Measurements from ENCODE around the gene CHAT.

The CHAT gene

DNA sequence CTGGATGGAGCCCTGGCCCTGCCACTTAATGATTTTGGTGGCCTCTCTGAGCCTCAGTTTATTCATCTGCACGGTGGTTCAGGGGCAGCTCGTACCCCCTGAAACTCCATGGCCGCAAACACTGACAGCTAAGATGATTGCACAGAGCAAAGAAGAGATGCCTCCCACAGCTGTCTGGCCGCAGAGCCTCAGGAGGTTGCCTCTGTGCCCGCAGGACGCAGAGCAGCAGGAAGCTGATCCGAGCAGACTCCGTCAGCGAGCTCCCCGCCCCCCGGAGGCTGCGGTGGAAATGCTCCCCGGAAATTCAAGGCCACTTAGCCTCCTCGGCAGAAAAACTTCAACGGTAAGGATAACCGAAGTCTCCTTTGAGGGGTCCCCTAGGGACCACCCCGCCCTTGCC is 35.5 kb downstream of the CHAT start:
- H3K4me1 Mint-ChIP-seq = peaks cover 8% of the 10 kb centered on the region
- no peak overlapping the region for H3K27ac Mint-ChIP-seq (ENCODE audit: low read depth)
- H3K4me3 Mint-ChIP-seq = no peak overlapping the region
- DNase-seq (ENCODE audit: low spot score in 2 of 2) = no peak
- no peaks in the 10 kb centered on the region for H3K36me3 Mint-ChIP-seq (ENCODE audit: insufficient read depth)
- no peak for ATAC-seq (replicated peaks; ENCODE audit: extremely low read depth, poor library complexity, severe bottlenecking)
- no peaks in the 10 kb centered on the region for H3K9me3 Mint-ChIP-seq
- peaks cover 39% of the 10 kb centered on the region for H3K27me3 Mint-ChIP-seq

DNA sequence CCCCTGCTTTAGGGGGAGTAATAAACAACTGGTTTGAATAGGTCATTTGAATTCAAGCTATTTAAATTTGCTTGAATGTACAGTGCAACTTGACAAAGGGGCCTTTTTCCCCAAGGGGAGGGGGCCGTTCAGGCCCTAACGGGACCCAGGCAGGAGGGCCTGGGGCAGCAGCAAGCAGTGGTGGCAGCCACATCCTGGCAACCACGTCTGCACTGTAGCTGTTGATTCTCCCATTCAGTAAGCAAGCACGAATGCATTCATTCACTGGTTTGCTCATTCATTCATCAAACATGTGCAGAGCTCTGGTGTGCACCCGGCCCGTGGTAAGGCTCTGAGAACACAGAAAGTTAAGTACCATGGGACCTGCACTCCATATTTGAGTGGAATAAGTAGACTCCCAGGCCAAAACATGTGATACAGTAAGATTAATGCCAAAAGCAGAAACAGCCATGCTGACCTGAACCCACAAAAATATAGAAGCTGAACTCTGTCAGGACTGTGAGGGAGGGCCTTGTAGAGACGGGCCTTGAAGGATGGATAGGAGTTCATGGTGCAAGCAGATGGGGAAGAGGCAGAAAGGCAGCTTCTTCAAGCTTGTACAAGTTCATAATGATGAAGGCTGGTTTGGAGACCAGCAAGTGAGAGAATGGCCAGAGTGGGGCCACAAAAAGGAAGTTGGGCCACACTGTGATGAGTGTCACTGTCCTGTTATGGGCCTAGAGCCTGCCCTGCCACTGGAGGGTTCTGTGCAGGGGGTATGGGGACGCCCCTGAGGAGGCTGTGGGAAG is 36.3 kb downstream of the CHAT start:
- Mint-ChIP-seq H3K27ac (ENCODE audit: low read depth) (no peak overlapping the region), H3K9me3 (no peaks in the 10 kb centered on the region), H3K4me3 (no peak overlapping the region), H3K27me3 (peaks cover 30% of the 10 kb centered on the region), H3K4me1 (peaks cover 8% of the 10 kb centered on the region), H3K36me3 (ENCODE audit: insufficient read depth) (no peaks in the 10 kb centered on the region)
- DNase-seq (ENCODE audit: low spot score in 2 of 2) = no peak
- no peak for ATAC-seq (replicated peaks; ENCODE audit: extremely low read depth, poor library complexity, severe bottlenecking)

DNA sequence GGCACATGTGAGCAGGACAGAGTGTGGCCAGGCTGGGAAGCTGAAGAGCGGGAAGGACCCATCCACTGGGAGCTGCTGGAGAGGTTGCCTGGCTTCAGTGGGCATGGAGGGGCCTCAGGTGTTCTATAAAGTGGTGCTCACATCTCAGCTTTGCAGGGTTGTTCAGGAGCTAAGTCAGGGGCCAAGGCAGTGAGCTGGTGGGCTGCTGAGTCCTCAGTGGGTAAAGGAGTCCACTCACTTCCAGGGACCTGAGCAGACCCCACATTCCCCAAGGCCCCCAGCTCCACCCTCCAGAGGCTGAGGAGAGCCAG is 36.8 kb downstream of the CHAT start:
- Mint-ChIP-seq H3K36me3 (ENCODE audit: insufficient read depth) (no peaks in the 10 kb centered on the region), H3K27me3 (peaks cover 30% of the 10 kb centered on the region), H3K4me1 (peaks cover 8% of the 10 kb centered on the region), H3K27ac (ENCODE audit: low read depth) (no peak overlapping the region), H3K4me3 (no peak overlapping the region), H3K9me3 (no peaks in the 10 kb centered on the region)
- ATAC-seq (replicated peaks; ENCODE audit: extremely low read depth, poor library complexity, severe bottlenecking) = no peak
- no peak for DNase-seq (ENCODE audit: low spot score in 2 of 2)

DNA sequence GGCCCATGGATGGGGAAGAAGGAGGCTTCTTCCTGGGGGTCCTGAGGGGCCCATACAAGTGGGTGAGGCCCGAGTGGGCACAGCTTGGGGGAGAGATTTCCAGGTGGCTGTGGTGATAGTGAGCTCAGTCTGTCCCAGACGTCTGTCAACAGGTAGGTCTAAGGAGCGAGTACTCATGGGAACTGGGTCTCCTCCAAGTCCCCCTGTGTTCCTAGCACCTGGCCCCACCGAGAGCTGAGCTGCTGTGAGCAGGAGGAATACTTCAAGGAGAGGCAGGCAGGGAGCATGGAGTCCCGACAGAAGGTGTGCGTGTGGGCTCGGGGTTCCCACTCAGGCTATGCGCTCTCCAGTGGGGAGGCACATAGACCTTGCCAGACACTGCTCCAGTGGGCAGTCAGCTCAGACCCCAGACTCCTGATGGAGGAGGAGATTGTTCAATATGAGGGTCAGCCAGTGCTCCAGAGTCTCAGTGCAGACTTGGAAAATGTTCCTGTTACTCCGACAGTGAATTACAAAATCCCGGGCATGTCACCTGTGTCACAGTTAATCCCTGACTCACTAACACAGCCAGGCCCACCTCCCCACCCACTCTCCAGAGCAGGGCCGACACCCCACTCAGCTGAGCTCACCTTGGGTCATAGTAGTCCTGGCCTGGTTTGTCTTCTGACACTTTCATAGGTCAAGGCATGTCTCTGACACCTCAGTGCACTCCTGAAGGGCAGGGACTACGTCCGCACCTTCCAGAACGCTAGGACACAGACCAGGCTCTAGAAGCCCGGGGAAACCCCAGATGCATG is 37.4 kb downstream of the CHAT start:
- peaks cover 34% of the 10 kb centered on the region for H3K27me3 Mint-ChIP-seq
- DNase-seq (ENCODE audit: low spot score in 2 of 2) = no peak
- no peak for ATAC-seq (replicated peaks; ENCODE audit: extremely low read depth, poor library complexity, severe bottlenecking)
- no peak overlapping the region for H3K4me3 Mint-ChIP-seq
- peaks cover 8% of the 10 kb centered on the region for H3K4me1 Mint-ChIP-seq
- no peaks in the 10 kb centered on the region for H3K36me3 Mint-ChIP-seq (ENCODE audit: insufficient read depth)
- H3K9me3 Mint-ChIP-seq = peaks cover under 1% of the 10 kb centered on the region
- H3K27ac Mint-ChIP-seq (ENCODE audit: low read depth) = no peak overlapping the region

DNA sequence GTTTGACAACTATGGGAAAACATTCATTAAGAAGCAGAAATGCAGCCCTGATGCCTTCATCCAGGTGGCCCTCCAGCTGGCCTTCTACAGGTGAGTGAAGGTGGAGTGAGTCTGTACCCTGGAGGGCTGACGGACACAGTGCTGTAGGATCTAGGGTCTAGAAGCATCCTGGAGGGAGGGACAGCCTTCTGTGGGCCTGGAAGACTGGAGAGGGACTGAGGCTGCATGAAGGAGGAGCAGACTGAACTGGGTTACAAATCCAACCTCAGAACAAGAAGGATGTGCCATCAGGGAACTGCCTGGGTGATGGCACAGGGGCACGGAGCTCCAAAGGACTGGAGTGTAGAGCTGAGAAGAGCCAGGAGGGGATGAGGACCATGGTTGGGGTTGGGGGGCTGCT is 38.1 kb downstream of the CHAT start:
- Mint-ChIP-seq H3K36me3 (ENCODE audit: insufficient read depth) (no peaks in the 10 kb centered on the region), H3K27ac (ENCODE audit: low read depth) (no peak overlapping the region), H3K27me3 (peaks cover 41% of the 10 kb centered on the region), H3K4me3 (no peak overlapping the region), H3K4me1 (peaks cover 8% of the 10 kb centered on the region), H3K9me3 (peaks cover 7% of the 10 kb centered on the region)
- ATAC-seq (replicated peaks; ENCODE audit: extremely low read depth, poor library complexity, severe bottlenecking) (no peak), DNase-seq (ENCODE audit: low spot score in 2 of 2) (no peak)

DNA sequence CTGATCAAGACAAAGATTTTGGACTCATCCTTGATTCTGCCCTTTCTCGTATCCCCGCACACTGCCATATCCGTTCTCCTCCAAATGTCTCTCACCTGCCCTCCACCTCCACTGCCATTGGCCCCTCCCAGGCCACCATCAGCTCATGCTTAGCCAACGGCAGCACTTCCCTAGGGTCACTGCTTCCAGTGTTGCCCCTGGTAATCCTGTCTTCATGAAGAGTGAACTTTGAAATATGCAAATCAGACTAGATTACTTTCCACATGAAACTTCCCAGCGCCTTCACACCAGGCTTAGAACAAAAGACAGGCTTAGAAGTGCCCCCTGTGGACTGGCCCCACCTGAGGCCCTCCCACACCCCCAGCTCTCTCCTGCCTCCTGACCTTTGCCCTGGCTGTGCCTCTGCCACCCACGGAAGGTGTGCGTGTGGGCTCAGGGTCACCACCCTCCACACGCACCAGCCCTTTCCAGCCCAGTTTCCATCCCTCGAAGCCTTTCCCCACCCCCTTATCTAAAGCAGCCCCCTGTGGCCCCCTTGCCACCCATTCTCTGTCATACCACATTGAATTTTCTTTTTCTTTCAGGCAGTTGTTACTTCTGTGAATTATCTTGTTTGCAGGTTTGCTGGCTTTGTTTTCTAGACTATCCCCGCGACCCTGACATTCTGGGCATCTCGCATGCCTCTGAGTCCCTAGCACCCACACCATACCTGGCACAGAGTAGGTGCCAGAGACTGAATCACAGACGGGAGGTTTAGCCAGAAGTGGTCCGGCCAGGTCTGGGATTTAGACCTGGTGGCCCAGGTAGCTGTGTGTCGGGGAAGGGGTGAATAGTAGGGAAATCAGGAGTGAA is 38.8 kb downstream of the CHAT start:
- ATAC-seq (replicated peaks; ENCODE audit: extremely low read depth, poor library complexity, severe bottlenecking) (no peak), DNase-seq (ENCODE audit: low spot score in 2 of 2) (no peak)
- Mint-ChIP-seq H3K27me3 (peaks cover 45% of the 10 kb centered on the region), H3K9me3 (peaks cover 7% of the 10 kb centered on the region), H3K27ac (ENCODE audit: low read depth) (no peak overlapping the region), H3K4me3 (no peak overlapping the region), H3K4me1 (peaks cover 8% of the 10 kb centered on the region), H3K36me3 (ENCODE audit: insufficient read depth) (no peaks in the 10 kb centered on the region)

DNA sequence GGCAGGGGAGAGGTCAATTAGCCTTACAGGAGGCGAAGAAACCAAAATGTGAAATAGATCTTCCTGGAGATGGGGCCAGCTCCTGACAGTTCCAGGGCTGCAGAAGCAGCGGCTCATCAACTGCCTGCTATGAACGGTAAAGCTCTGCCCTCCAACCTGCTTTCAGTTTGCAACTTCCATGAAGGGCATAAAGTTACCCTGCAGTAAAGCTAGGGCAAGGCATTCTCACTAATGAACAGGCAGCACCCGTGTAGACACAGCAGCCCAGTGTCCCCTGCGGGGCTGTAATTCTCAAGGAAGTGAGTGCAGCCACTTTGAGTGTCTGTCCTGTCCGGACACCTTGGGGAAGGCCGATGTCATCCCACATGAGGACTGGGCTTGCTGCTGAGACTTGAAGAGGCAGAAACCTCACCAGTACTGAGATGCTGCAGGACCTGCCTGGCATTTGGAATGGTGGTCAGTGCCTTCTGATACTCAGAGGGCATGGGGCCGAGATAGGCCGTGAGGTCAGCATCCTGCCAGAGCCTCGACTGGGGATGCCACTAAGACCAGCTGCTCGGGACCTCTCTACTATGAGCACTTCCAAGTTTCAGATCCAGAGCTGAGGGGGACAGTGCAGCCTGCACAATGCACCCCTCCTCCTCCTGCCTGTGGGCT is 39.6 kb downstream of the CHAT start:
- Mint-ChIP-seq H3K4me3 (no peak overlapping the region), H3K36me3 (ENCODE audit: insufficient read depth) (no peaks in the 10 kb centered on the region), H3K4me1 (peaks cover 8% of the 10 kb centered on the region), H3K9me3 (peaks cover 7% of the 10 kb centered on the region), H3K27ac (ENCODE audit: low read depth) (no peak overlapping the region), H3K27me3 (peaks cover 45% of the 10 kb centered on the region)
- DNase-seq (ENCODE audit: low spot score in 2 of 2) (no peak), ATAC-seq (replicated peaks; ENCODE audit: extremely low read depth, poor library complexity, severe bottlenecking) (no peak)

DNA sequence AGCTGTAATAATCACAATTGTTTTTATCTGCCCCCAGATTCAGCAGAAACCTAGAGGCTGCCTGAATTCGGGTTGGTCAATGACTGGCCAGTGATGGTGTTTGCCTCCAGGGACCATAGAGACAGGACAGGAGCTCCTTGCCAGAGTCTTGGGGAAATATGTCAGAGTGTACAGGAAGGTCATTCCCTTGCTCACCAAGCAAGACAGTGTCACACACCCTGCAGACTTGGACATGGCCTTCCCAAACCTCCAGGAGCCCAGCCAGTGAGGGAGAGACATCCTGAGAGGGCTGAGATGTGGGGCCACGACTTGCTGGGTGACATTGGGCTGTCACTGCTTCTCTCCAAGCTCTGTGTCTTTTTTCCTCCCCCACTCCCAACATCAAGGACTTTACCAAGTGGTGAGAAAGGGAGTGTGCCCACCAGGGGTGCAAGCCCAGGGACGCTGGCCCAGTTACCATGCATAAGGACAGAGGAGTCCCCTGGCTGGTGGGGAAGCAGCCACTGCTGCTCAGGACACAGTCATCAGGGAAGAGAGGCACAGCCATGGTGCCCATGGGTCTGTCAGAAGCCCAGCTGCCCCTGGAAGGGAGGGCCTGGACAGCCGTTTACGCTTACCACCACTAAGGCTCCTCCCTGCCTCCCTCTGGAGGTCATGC is 40.3 kb downstream of the CHAT start:
- Mint-ChIP-seq H3K36me3 (ENCODE audit: insufficient read depth) (no peaks in the 10 kb centered on the region), H3K4me1 (peaks cover 3% of the 10 kb centered on the region), H3K27ac (ENCODE audit: low read depth) (no peak overlapping the region), H3K4me3 (no peak overlapping the region), H3K9me3 (peaks cover 12% of the 10 kb centered on the region), H3K27me3 (peaks cover 45% of the 10 kb centered on the region)
- ATAC-seq (replicated peaks; ENCODE audit: extremely low read depth, poor library complexity, severe bottlenecking) (no peak), DNase-seq (ENCODE audit: low spot score in 2 of 2) (no peak)

DNA sequence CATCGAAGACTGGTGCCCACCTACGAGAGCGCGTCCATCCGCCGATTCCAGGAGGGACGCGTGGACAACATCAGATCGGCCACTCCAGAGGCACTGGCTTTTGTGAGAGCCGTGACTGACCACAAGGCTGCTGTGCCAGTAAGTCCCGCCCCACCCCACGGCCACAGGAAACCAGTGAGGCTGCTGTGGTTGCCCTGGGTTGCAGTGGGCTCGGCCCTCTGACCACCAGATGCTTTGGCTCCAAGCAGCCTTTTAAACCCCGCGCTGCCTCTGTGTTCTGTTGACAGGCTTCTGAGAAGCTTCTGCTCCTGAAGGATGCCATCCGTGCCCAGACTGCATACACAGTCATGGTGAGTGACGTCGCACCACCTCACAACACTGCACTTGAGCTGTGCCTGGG is 41.3 kb downstream of the CHAT start:
- DNase-seq (ENCODE audit: low spot score in 2 of 2) = no peak
- H3K27ac Mint-ChIP-seq (ENCODE audit: low read depth) = no peak overlapping the region
- peaks cover 48% of the 10 kb centered on the region for H3K27me3 Mint-ChIP-seq
- no peak overlapping the region for H3K4me3 Mint-ChIP-seq
- peaks cover 18% of the 10 kb centered on the region for H3K9me3 Mint-ChIP-seq
- H3K4me1 Mint-ChIP-seq = no peaks in the 10 kb centered on the region
- ATAC-seq (replicated peaks; ENCODE audit: extremely low read depth, poor library complexity, severe bottlenecking) = no peak
- no peaks in the 10 kb centered on the region for H3K36me3 Mint-ChIP-seq (ENCODE audit: insufficient read depth)

DNA sequence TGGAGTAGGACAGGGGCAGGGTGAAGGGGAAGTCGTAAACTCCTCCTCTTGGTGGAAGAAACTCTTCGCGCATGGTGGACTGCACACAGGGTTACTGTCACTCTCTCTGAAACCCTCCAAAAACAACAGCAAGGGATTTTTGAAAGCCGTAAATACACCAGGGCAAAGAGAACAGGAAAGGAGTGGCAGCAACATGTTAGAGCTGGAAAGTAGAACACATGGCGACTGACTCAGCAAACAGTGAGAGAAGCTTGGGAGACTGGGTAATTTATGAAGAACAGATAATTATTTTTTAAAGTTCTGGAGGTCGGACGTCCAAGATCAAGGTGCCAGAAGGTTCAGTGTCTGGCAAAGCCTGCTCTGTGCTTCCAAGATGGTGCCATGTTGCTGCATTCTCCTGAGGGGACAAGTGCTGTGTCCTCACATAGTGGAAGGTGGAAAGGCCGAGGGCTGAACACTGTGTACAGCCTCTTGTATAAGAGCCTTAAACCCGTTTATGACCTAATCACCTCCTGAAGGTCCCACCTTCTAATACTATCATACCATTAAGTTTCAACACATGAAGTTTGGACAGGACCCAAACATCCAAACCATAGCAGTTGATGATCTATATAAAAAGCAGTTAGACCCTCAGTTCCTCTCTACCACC is 43.1 kb downstream of the CHAT start:
- H3K36me3 Mint-ChIP-seq (ENCODE audit: insufficient read depth) = no peaks in the 10 kb centered on the region
- ATAC-seq (replicated peaks; ENCODE audit: extremely low read depth, poor library complexity, severe bottlenecking) (no peak), DNase-seq (ENCODE audit: low spot score in 2 of 2) (no peak)
- no peak overlapping the region for H3K4me3 Mint-ChIP-seq
- peaks cover 19% of the 10 kb centered on the region for H3K9me3 Mint-ChIP-seq
- no peaks in the 10 kb centered on the region for H3K4me1 Mint-ChIP-seq
- peaks cover 43% of the 10 kb centered on the region for H3K27me3 Mint-ChIP-seq
- no peak overlapping the region for H3K27ac Mint-ChIP-seq (ENCODE audit: low read depth)

DNA sequence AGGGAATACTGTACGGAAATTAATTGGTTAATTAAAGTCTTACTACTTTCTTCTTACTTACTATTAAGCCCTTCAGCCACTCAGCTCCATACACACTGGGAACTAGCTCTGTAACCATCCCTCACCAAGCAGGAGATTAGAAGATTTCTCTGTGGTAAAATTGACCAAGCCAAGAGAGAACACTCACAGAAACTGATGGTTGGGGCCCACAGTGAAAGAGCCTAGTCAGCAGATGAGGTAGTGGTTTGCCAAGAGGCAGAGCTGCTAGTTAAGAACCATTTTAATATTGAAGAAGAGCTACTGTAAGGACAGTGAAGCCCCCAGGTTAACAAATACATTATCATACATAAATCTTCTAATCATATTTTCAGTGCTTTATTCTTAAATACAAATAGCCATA is 43.8 kb downstream of the CHAT start:
- no peaks in the 10 kb centered on the region for H3K36me3 Mint-ChIP-seq (ENCODE audit: insufficient read depth)
- H3K27ac Mint-ChIP-seq (ENCODE audit: low read depth) = no peak overlapping the region
- H3K4me1 Mint-ChIP-seq = no peaks in the 10 kb centered on the region
- peaks cover 19% of the 10 kb centered on the region for H3K9me3 Mint-ChIP-seq
- H3K4me3 Mint-ChIP-seq = no peak overlapping the region
- ATAC-seq (replicated peaks; ENCODE audit: extremely low read depth, poor library complexity, severe bottlenecking) (no peak), DNase-seq (ENCODE audit: low spot score in 2 of 2) (no peak)
- peaks cover 39% of the 10 kb centered on the region for H3K27me3 Mint-ChIP-seq
